ENCODE results near the gene SOBP.
"Not testable (repeated sequence)": the region's sequence is repeated elsewhere in the genome, so short reads cannot be mapped to it uniquely, and the experiment has no call there.

Gene SOBP

DNA sequence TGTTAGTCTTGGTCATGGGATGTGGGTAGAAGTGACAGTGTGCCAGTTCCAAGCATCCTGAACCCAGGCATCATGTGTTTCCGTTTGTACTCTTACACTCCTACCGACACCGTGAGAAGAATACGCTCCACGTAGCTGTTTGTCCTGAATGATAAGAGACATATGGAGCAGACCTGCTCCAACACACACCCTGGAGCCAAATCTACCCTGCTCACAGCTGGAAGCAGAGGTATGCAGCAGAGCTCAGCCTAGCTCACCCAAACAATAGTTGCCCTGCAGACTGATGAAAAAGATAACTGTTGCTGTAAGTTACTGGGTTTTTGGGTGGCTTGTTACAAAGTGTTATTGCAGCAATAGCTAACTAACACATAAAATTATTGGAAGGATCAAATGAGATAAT, 16.3 kb upstream of the SOBP start (continued):
- TF ChIP-seq ZNF518A (tag by site-specific recombination; conservative IDR thresholded peaks at IDR 0.05; ENCODE audit: low read depth) (no peak), ZSCAN18 (tag by site-specific recombination; IDR thresholded peaks at IDR 0.05) (no peak)

- H3K9me3 ChIP-seq (ENCODE audit: control insufficient read depth, insufficient read depth, low read depth, low read length); CTCF ChIA-PET; H3K4me3 ChIP-seq (ENCODE audit: low read depth, low read length); POLR2A ChIA-PET; H3K27ac ChIP-seq (ENCODE audit: extremely low read depth, low read depth, low read length); H3K36me3 ChIP-seq (ENCODE audit: control insufficient read depth in 2 of 2, insufficient read depth in 1 of 2, low read length in 2 of 2): not testable (repeated sequence)
- TF ChIP-seq, protein P1, sequence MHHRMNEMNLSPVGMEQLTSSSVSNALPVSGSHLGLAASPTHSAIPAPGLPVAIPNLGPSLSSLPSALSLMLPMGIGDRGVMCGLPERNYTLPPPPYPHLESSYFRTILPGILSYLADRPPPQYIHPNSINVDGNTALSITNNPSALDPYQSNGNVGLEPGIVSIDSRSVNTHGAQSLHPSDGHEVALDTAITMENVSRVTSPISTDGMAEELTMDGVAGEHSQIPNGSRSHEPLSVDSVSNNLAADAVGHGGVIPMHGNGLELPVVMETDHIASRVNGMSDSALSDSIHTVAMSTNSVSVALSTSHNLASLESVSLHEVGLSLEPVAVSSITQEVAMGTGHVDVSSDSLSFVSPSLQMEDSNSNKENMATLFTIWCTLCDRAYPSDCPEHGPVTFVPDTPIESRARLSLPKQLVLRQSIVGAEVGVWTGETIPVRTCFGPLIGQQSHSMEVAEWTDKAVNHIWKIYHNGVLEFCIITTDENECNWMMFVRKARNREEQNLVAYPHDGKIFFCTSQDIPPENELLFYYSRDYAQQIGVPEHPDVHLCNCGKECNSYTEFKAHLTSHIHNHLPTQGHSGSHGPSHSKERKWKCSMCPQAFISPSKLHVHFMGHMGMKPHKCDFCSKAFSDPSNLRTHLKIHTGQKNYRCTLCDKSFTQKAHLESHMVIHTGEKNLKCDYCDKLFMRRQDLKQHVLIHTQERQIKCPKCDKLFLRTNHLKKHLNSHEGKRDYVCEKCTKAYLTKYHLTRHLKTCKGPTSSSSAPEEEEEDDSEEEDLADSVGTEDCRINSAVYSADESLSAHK (tag by site-specific recombination; IDR thresholded peaks at IDR 0.05), result peak; percentile 93
- H3K4me1 ChIP-seq (ENCODE audit: control insufficient read depth, insufficient read depth, low read length), result peaks cover 10% of the 10 kb centered on the region; the same call in 1 of the 2 replicates
Observed at GRCh38 chr6:107475360-107475759, 14.6 kb upstream of the SOBP start.

- H3K9me3 ChIP-seq (ENCODE audit: control insufficient read depth, insufficient read depth, low read depth, low read length); H3K27ac ChIP-seq (ENCODE audit: extremely low read depth, low read depth, low read length); CTCF ChIA-PET; POLR2A ChIA-PET; H3K36me3 ChIP-seq (ENCODE audit: control insufficient read depth in 2 of 2, insufficient read depth in 1 of 2, low read length in 2 of 2); H3K4me3 ChIP-seq (ENCODE audit: low read depth, low read length): not testable (repeated sequence)
- H3K4me1 ChIP-seq (ENCODE audit: control insufficient read depth, insufficient read depth, low read length), result peaks cover 10% of the 10 kb centered on the region; the same call in 1 of the 2 replicates
Observed at GRCh38 chr6:107475826-107476225, 14.1 kb upstream of the SOBP start.

DNA sequence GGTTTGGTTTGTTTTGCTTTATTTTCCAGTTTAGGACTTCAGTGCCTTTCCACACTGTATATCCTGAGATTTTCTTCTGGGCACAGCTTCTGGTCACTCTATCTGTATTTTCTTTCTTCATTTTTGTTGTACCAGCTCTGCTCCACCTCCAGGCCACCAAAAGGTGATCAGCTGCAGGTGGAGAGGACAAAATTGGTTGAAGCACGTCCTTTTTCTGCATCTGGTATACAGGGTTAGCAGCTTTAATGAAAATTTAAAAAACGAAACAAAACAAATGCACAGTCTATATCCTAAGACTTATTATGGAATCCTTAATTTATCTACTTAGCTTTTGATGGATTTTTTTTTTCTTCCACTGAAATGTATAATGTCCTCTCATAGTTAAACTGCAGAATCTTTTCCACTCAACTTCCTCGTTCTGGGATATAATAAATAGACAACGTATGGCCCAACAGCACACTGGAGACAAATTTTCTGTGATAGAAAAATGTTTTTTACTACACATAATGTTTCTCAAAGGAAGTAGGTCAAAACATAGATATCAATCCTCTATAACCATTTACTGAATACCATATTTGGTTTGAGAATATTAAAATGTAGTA, 10.7 kb upstream of the SOBP start:
- no peak overlapping the region for H3K27ac ChIP-seq (ENCODE audit: extremely low read depth, low read depth, low read length)
- ChIA-PET CTCF (interaction anchor here (0.6 to 1.0 kb wide), 2 partner anchors 191 to 224 kb away, joined by 3 read pairs; no protein-coding TSS in a partner anchor), POLR2A (interaction anchor here (0.8 kb wide), 1 partner anchor 10 kb away, joined by 3 read pairs; no protein-coding TSS in a partner anchor)
- no peaks in the 10 kb centered on the region for H3K9me3 ChIP-seq (ENCODE audit: control insufficient read depth, insufficient read depth, low read depth, low read length)
- H3K4me1 ChIP-seq (ENCODE audit: control insufficient read depth, insufficient read depth, low read length), result peaks cover 4% of the 10 kb centered on the region; the same call in 1 of the 2 replicates
- no peak overlapping the region for H3K4me3 ChIP-seq (ENCODE audit: low read depth, low read length)
- H3K36me3 ChIP-seq (ENCODE audit: control insufficient read depth in 2 of 2, insufficient read depth in 1 of 2, low read length in 2 of 2), result no peaks in the 10 kb centered on the region
- TF ChIP-seq RBAK (tag by site-specific recombination; IDR thresholded peaks at IDR 0.05) (no peak), ZNF121 (tag by site-specific recombination; IDR thresholded peaks at IDR 0.05) (no peak), ZNF626 (tag by site-specific recombination; IDR thresholded peaks at IDR 0.05) (no peak), ZNF248 (tag by site-specific recombination; IDR thresholded peaks at IDR 0.05) (no peak), ZNF280D (tag by site-specific recombination; IDR thresholded peaks at IDR 0.05) (no peak), ZNF366 (tag by site-specific recombination; conservative IDR thresholded peaks at IDR 0.05) (no peak), ZNF2 (tag by site-specific recombination; IDR thresholded peaks at IDR 0.05) (no peak)
- TF ChIP-seq, protein P2, sequence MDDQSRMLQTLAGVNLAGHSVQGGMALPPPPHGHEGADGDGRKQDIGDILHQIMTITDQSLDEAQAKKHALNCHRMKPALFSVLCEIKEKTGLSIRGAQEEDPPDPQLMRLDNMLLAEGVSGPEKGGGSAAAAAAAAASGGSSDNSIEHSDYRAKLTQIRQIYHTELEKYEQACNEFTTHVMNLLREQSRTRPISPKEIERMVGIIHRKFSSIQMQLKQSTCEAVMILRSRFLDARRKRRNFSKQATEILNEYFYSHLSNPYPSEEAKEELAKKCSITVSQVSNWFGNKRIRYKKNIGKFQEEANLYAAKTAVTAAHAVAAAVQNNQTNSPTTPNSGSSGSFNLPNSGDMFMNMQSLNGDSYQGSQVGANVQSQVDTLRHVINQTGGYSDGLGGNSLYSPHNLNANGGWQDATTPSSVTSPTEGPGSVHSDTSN (CRISPR knock-in tag; IDR thresholded peaks at IDR 0.05), result no peak

Measured in HEK293 (cell line).